GF-D8 (cell line): Measurements from ENCODE around the gene ARHGAP27.
"Not testable (repeated sequence)": the region's sequence is repeated elsewhere in the genome, so short reads cannot be mapped to it uniquely, and the experiment has no call there.

ENCODE experiments used
- DNase-seq: peaks from one replicate; lab custom pipeline; 2025; lab: John Stamatoyannopoulos, UW

The ARHGAP27 gene

GRCh38 chr17:45357364-45357997 is 75.2 kb downstream of the ARHGAP27 start:
- DNase-seq: no peak

GRCh38 chr17:45355087-45355486 is 77.6 kb downstream of the ARHGAP27 start:
- DNase-seq: no peak

- DNase-seq: no peak
Measured at GRCh38 chr17:45353043-45353442, 79.6 kb downstream of the ARHGAP27 start.

GRCh38 chr17:45351831-45352230 is 80.8 kb downstream of the ARHGAP27 start:
- DNase-seq: no peak

GRCh38 chr17:45347444-45347843 is 85.2 kb downstream of the ARHGAP27 start:
- DNase-seq: no peak

GRCh38 chr17:45346216-45347015 is 86.3 kb downstream of the ARHGAP27 start:
- no peak for DNase-seq

DNA sequence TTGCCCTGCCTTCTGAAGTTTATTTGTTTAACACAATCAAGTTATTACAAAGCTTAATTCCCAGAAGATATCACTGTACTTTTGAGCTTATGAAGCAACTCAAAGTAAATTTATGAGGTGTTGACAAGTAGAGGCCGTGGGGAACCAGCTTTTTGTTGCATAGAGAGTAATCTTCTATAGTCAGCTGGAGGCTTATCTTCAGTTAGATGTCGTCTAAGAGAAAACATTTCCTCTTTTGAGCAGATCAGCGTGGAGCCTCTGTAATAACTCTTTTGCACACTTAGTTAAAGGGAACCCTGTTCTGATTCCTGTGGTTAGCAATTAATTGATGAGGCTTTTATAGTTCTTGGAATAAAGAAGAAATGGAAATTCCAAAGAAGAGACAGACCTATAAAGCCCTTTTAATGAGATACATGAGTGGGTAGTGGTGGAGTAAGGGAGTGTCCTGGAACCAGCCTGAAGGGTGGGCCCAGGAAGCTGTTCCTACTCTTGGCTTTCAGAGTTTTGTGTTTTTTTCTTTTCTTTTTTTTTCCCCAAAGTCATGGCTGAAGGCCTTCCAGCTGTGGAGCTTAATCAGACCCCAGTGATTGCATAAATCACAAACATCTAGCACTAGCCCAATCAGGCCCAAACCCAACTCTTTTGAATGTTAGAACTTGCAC is 87.0 kb downstream of the ARHGAP27 start:
- DNase-seq: peak; percentile 85

DNA sequence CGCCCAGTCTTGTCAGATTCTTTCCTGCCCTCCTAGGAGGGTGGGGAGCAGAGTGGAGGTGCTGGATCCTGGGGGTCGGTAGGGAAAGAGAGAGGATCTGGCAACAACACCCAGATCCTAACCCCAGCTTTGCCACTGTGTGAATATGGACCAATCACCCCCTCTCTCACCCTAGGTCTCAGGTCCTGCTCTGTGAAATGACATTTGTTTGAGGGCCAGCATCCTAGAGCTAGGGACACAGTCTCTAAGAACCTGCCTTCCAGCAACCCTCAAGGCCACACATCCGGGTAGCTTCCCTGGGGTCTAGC is 87.5 kb downstream of the ARHGAP27 start:
- DNase-seq: no peak

DNA sequence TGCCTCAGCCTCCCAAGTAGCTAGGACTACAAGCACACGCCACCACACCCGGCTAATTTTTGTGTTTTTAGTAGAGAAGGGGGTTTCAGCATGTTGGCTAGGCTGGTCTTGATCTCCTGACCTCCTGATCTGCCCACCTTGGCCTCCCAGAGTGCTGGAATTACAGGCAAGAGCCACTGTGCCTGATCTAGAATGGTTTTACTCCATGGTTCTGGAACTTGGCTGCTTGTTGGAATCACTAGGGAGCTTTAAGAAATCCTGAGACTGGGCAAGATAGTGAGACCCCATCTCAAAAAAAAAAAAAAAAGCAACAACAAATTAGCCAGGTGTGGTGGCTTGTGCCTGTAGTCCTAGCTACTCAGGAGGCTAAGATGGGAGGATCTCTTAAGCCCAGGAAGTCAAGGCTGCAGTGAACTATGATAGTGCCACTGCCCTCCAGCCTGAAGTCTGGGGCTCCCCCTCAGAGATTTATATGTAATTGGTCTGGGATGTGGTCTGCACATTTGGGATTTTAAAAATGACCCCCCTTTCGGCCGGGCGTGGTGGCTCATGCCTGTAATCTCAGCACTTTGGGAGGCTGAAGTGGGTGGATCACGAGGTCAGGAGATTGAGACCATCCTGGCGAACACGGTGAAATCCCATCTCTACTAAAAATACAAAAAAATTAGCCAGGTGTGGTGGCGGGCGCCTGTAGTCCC is 88.6 kb downstream of the ARHGAP27 start:
- not testable (repeated sequence) for DNase-seq
